Stimulated activated CD8-positive, alpha-beta memory T cell treated with anti-CD3 and anti-CD28 coated beads, Interleukin-15, amount 100 ng/mL, for 1 hour (primary cell): ENCODE results near the gene SLC16A4.

Experiments used
- DNase-seq: peaks from one replicate; pipeline ENCODE4 v3.0.0-alpha.2; 2020; ENCODE audit warnings: low read depth

The SLC16A4 gene

GRCh38 chr1:110326826-110327225, 64.0 kb downstream of the SLC16A4 start:
- no peak for DNase-seq

- DNase-seq: no peak
Observed at GRCh38 chr1:110324667-110325066, 66.2 kb downstream of the SLC16A4 start.

GRCh38 chr1:110321846-110322245, 69.0 kb downstream of the SLC16A4 start:
- no peak for DNase-seq

GRCh38 chr1:110321045-110321444, 69.8 kb downstream of the SLC16A4 start:
- DNase-seq: no peak

GRCh38 chr1:110320168-110320518, 70.7 kb downstream of the SLC16A4 start:
- DNase-seq: no peak

- no peak for DNase-seq
Observed at GRCh38 chr1:110319332-110320167, 71.3 kb downstream of the SLC16A4 start.

- no peak for DNase-seq
Observed at GRCh38 chr1:110318046-110318445, 72.8 kb downstream of the SLC16A4 start.

- DNase-seq: no peak
Observed at GRCh38 chr1:110316735-110317134, 74.1 kb downstream of the SLC16A4 start.
